Endothelial cell of umbilical vein (primary cell): ENCODE results near the gene NQO2. TPM values are rescaled to one million over a fixed set of nuclear protein-coding genes. Genes with fewer than 3 reads are reported as not detected.

ENCODE experiments used
- BruUV-seq: library from RNA; stranded (reverse); fragments of 400-500 nt; replicated peaks from 2 replicates; lab custom pipeline; 2021; lab: Mats Ljungman, UMichigan
- CTCF ChIA-PET: fragments of 300-600, 350-600 bp; sonication (Branson Sonifier 250); formaldehyde crosslinking; loops from one replicate; lab custom pipeline; 2021; ENCODE audit warnings: antibody characterized with exemption, inconsistent platforms; lab: Charles Lee
- POLR2A ChIA-PET: fragments of 300-600, 350-600 bp; sonication (Branson Sonifier 250); formaldehyde crosslinking; loops from one replicate; lab custom pipeline; 2021; ENCODE audit warnings: antibody characterized with exemption, inconsistent platforms; lab: Charles Lee
- DNase-seq: peaks from one replicate; pipeline ENCODE4 v3.0.0-alpha.2; 2011; ENCODE audit warnings: low read depth, low spot score
- FAIRE-seq: peaks from 2 replicates; lab custom pipeline; 2011; peaks lifted over from hg19 to GRCh38; lab: Jason Lieb, UNC
- H2AFZ ChIP-seq: 2 replicates; pipeline ENCODE4 v1.6.0; 2012; ENCODE audit warnings: low read depth, low read length, control low read depth, inconsistent platforms
- H3K27ac ChIP-seq: 2 replicates; pipeline ENCODE4 v1.5.1; 2011; ENCODE audit warnings: low read depth, mild to moderate bottlenecking, control low read depth, low read length, moderate library complexity; ENCODE audit not compliant: insufficient read depth
- H3K27me3 ChIP-seq, 2 experiments: 2 replicates each; pipeline versions ENCODE4 v1.6.0 to v1.6.1; 2011; ENCODE audit warnings: low read length in 2 of 2, mixed read lengths in 1 of 2; ENCODE audit not compliant: control insufficient read depth in 2 of 2, insufficient read depth in 2 of 2
- H3K36me3 ChIP-seq, 2 experiments: 2 replicates in 1 of 2; 3 replicates in 1 of 2; pipeline ENCODE4 v1.5.1; 2011; ENCODE audit warnings: low read length in 2 of 2, mild to moderate bottlenecking in 1 of 2, moderate library complexity in 1 of 2; ENCODE audit not compliant: control insufficient read depth in 2 of 2, insufficient read depth in 2 of 2; ENCODE audit errors: extremely low read depth in 1 of 2
- H3K4me1 ChIP-seq: 3 replicates; pipeline ENCODE4 v1.5.1; 2011; ENCODE audit warnings: mild to moderate bottlenecking, low read length; ENCODE audit not compliant: control insufficient read depth, insufficient read depth; ENCODE audit errors: extremely low read depth
- H3K4me2 ChIP-seq: 2 replicates; pipeline ENCODE4 v1.6.1; 2011; ENCODE audit warnings: low read length, control low read depth, mixed read lengths; ENCODE audit not compliant: insufficient read depth
- H3K4me3 ChIP-seq, 3 experiments: fragments of 200-600 bp in 1 of 3; sonication (generic), shearing (Covaris generic) in 1 of 3; replicated peaks in 1 of 3; 2 replicates each; pipeline ENCODE4 v1.5.1; 2011 to 2016; ENCODE audit warnings: control low read depth in 3 of 3, low read length in 3 of 3, mild to moderate bottlenecking in 2 of 3, inconsistent platforms in 1 of 3, low read depth in 1 of 3, moderate library complexity in 1 of 3; ENCODE audit not compliant: insufficient read depth in 1 of 3
- H3K79me2 ChIP-seq: 2 replicates; pipeline ENCODE4 v1.6.0; 2012; ENCODE audit warnings: low read length, inconsistent platforms; ENCODE audit not compliant: control insufficient read depth, insufficient read depth
- H3K9ac ChIP-seq: replicated peaks from 2 replicates; pipeline ENCODE3; 2011; ENCODE audit warnings: low read length, control low read depth; ENCODE audit not compliant: insufficient read depth; ENCODE audit errors: extremely low read depth
- H3K9me1 ChIP-seq: replicated peaks from 3 replicates; pipeline ENCODE4 v1.6.0; 2011; ENCODE audit warnings: mild to moderate bottlenecking, low read length; ENCODE audit not compliant: control insufficient read depth, insufficient read depth; ENCODE audit errors: extremely low read depth
- H3K9me3 ChIP-seq: replicated peaks from 2 replicates; pipeline ENCODE4 v1.5.1; 2012; ENCODE audit warnings: low read length, inconsistent platforms; ENCODE audit not compliant: control insufficient read depth, insufficient read depth
- H4K20me1 ChIP-seq: replicated peaks from 2 replicates; pipeline ENCODE3; 2011; ENCODE audit warnings: mild to moderate bottlenecking, low read length; ENCODE audit not compliant: control insufficient read depth, insufficient read depth; ENCODE audit errors: extremely low read depth
- EZH2 ChIP-seq: IDR thresholded peaks from 2 replicates; pipeline ENCODE4 v1.6.1; 2012; ENCODE audit warnings: borderline replicate concordance, low read depth, mild to moderate bottlenecking, moderate library complexity, low read length, inconsistent platforms; ENCODE audit not compliant: severe bottlenecking
- FOS ChIP-seq: IDR thresholded peaks from 2 replicates; pipeline ENCODE4 v1.6.1; 2011; ENCODE audit warnings: mild to moderate bottlenecking, low read length, moderate library complexity, borderline replicate concordance; ENCODE audit not compliant: insufficient read depth
- GATA2 ChIP-seq: IDR thresholded peaks from 2 replicates; pipeline ENCODE4 v1.7.0; 2011; ENCODE audit warnings: low read depth, mild to moderate bottlenecking, moderate library complexity, mixed read lengths, low read length; ENCODE audit not compliant: insufficient read length, insufficient read depth
- JUN ChIP-seq: IDR thresholded peaks from 2 replicates; pipeline ENCODE4 v1.6.1; 2011; ENCODE audit warnings: borderline replicate concordance, low read depth; ENCODE audit not compliant: insufficient read length, insufficient read depth
- MAX ChIP-seq: IDR thresholded peaks from 2 replicates; pipeline ENCODE4 v1.6.1; 2011; ENCODE audit not compliant: insufficient read depth, insufficient read length
- MYC ChIP-seq: IDR thresholded peaks from one replicate; pipeline ENCODE4 v1.6.1; 2011; ENCODE audit warnings: mild to moderate bottlenecking, low read depth, low read length
- POLR2AphosphoS5 ChIP-seq: IDR thresholded peaks from 2 replicates; pipeline ENCODE4 v1.6.1; 2012; ENCODE audit warnings: low read depth, mild to moderate bottlenecking, control low read depth, low read length, moderate library complexity; ENCODE audit not compliant: insufficient read depth
- dilution Hi-C: fragments of 300-500 bp; cut with MboI; formaldehyde crosslinking; loops from one replicate; pipeline ENCODE4 v1.15.0; 2019; ENCODE audit warnings: low sequenced_read_pairs; ENCODE audit not compliant: extremely low pct_ligation_motif_present
- intact Hi-C: fragments of 100-400 bp; cut with micrococcal nuclease; formaldehyde crosslinking; loops from one replicate; pipeline ENCODE4 v1.10.0; 2022
- polyA plus RNA-seq, 4 experiments: library from polyadenylated mRNA; depleted of rRNA in 3 of 4; stranded (reverse) in 3 of 4; unstranded in 1 of 4; fragments of >200 nt; gene quantifications; 2 replicates each; pipeline versions ENCODE4 v1.2.1 to v1.2.3, GENCODE V29; 2011 to 2012; ENCODE audit warnings: missing spikeins in 1 of 4
- total RNA-seq: library from RNA; stranded (reverse); gene quantifications from 2 replicates; pipeline ENCODE4 v1.2.3, GENCODE V29; 2021

The NQO2 gene
- total and polyA plus RNA-seq, 2 donors (not counting 3 experiments of a cell fraction or from before 2014, with no cell fraction given), result 27.6 to 48.0 TPM

- FAIRE-seq, result no peak
- Histone ChIP-seq H4K20me1 (no peaks in the 10 kb centered on the region), H3K9ac (no peak overlapping the region), H3K4me1 (peaks cover 16% of the 10 kb centered on the region), H3K79me2 (peaks cover 28% of the 10 kb centered on the region), H3K9me3 (no peaks in the 10 kb centered on the region), H3K4me3 (no peak overlapping the region), H3K27me3 (no peaks in the 10 kb centered on the region), H3K36me3 (peaks cover 0 to 3% of the 10 kb centered on the region in 2 experiments), H3K27ac (no peak overlapping the region), H3K9me1 (no peaks in the 10 kb centered on the region), H3K4me2 (no peak overlapping the region), H2AFZ (no peak overlapping the region)
- no peak for DNase-seq
- no TSS peak for BruUV-seq
- dilution Hi-C loops (no loop called here), intact Hi-C loops (no loop called here)
- ChIA-PET CTCF (interaction anchor here (2.1 to 2.9 kb wide), 2 partner anchors 13 to 24 kb away, joined by 4 to 22 read pairs; no protein-coding TSS in a partner anchor), POLR2A (no interaction called here)
- no peak for TF ChIP-seq POLR2AphosphoS5
- no peak for TF ChIP-seq JUN
- no peak for TF ChIP-seq FOS
- no peak for TF ChIP-seq MAX
These were observed 34.7 kb upstream of the NQO2 start for GRCh38 chr6:2964793-2965505.

GRCh38 chr6:2966347-2966746 lies 33.3 kb upstream of the NQO2 start:
- no peaks in the 10 kb centered on the region for H3K9me1 ChIP-seq
- no TSS peak for BruUV-seq
- H3K9me3 ChIP-seq, result no peaks in the 10 kb centered on the region
- no peak for FAIRE-seq
- no peak overlapping the region for H2AFZ ChIP-seq
- H3K79me2 ChIP-seq, result peaks cover 27% of the 10 kb centered on the region
- intact Hi-C loops (no loop called here), dilution Hi-C loops (no loop called here)
- no peak overlapping the region for H3K4me3 ChIP-seq
- no peak overlapping the region for H3K27ac ChIP-seq
- CTCF ChIA-PET, result interaction anchor here (1.4 to 2.9 kb wide), 3 partner anchors 14 to 33 kb away, joined by 4 to 22 read pairs (median 4); partner anchors contain the start of gene NQO2
- peaks cover 0 to 3% of the 10 kb centered on the region in 2 experiments for H3K36me3 ChIP-seq
- TF ChIP-seq MYC (no peak), JUN (no peak), GATA2 (no peak), FOS (no peak), POLR2AphosphoS5 (no peak), EZH2 (no peak), MAX (no peak)
- POLR2A ChIA-PET, result no interaction called here
- H3K4me1 ChIP-seq, result peaks cover 7% of the 10 kb centered on the region
- no peaks in the 10 kb centered on the region for H3K27me3 ChIP-seq
- DNase-seq, result no peak
- H4K20me1 ChIP-seq, result no peaks in the 10 kb centered on the region
- no peak overlapping the region for H3K9ac ChIP-seq
- no peak overlapping the region for H3K4me2 ChIP-seq
